Trophoblast cell (in vitro differentiated cells and primary cell): ENCODE results near the gene ASNS.
"Not testable (repeated sequence)": the region's sequence is repeated elsewhere in the genome, so short reads cannot be mapped to it uniquely, and the experiment has no call there.

ENCODE experiments used
- DNase-seq, 2 donors: peaks; one replicate each; pipeline ENCODE4 v3.0.0-alpha.2; 2016
- H2AFZ ChIP-seq: 2 replicates; pipeline ENCODE4 v1.6.1; 2013; ENCODE audit warnings: low read length, moderate library complexity, mild to moderate bottlenecking; ENCODE audit not compliant: insufficient read depth, poor library complexity
- H2AK5ac ChIP-seq: 2 replicates; pipeline ENCODE4 v1.6.1; 2013; ENCODE audit warnings: mild to moderate bottlenecking, low read length
- H2BK120ac ChIP-seq: 2 replicates; pipeline ENCODE4 v1.6.1; 2013; ENCODE audit warnings: low read length, mild to moderate bottlenecking, moderate library complexity; ENCODE audit not compliant: insufficient read depth, poor library complexity
- H2BK12ac ChIP-seq: 2 replicates; pipeline ENCODE4 v1.6.1; 2013; ENCODE audit warnings: mild to moderate bottlenecking, low read length, moderate library complexity
- H2BK5ac ChIP-seq: 2 replicates; pipeline ENCODE4 v1.6.1; 2013; ENCODE audit warnings: low read length, low read depth, moderate library complexity, mild to moderate bottlenecking; ENCODE audit not compliant: poor library complexity
- H3K14ac ChIP-seq: 2 replicates; pipeline ENCODE4 v1.6.1; 2013; ENCODE audit warnings: mild to moderate bottlenecking, low read length
- H3K18ac ChIP-seq: 2 replicates; pipeline ENCODE4 v1.6.1; 2013; ENCODE audit warnings: mild to moderate bottlenecking, low read length
- H3K23ac ChIP-seq: 2 replicates; pipeline ENCODE4 v1.6.1; 2013; ENCODE audit warnings: low read length
- H3K27ac ChIP-seq: 2 replicates; pipeline ENCODE4 v1.5.1; 2013; ENCODE audit warnings: low read depth, mild to moderate bottlenecking, inconsistent platforms, low read length, moderate library complexity
- H3K27me3 ChIP-seq: 2 replicates; pipeline ENCODE4 v1.6.1; 2013; ENCODE audit warnings: inconsistent platforms, mild to moderate bottlenecking, low read length, moderate library complexity; ENCODE audit not compliant: insufficient read depth
- H3K36me3 ChIP-seq, 2 experiments: 1 replicate in 1 of 2; 2 replicates in 1 of 2; pipeline ENCODE4 v1.6.1; 2013; ENCODE audit warnings: low read length in 2 of 2, mild to moderate bottlenecking in 2 of 2, moderate library complexity in 1 of 2; ENCODE audit not compliant: insufficient read depth in 2 of 2, control insufficient read depth in 1 of 2
- H3K4ac ChIP-seq: 2 replicates; pipeline ENCODE4 v1.6.1; 2013; ENCODE audit warnings: low read depth, mild to moderate bottlenecking, low read length, moderate library complexity
- H3K4me1 ChIP-seq, 2 experiments: 1 replicate in 1 of 2; 2 replicates in 1 of 2; pipeline ENCODE4 v1.6.1; 2013; ENCODE audit warnings: low read length in 2 of 2, mild to moderate bottlenecking in 2 of 2, moderate library complexity in 1 of 2; ENCODE audit not compliant: insufficient read depth in 2 of 2, control insufficient read depth in 1 of 2
- H3K4me2 ChIP-seq: 2 replicates; pipeline ENCODE4 v1.6.1; 2013; ENCODE audit warnings: inconsistent platforms, mild to moderate bottlenecking, low read length, moderate library complexity
- H3K4me3 ChIP-seq: 2 replicates; pipeline ENCODE4 v1.5.1; 2013; ENCODE audit warnings: mild to moderate bottlenecking, low read depth, low read length, inconsistent platforms
- H3K79me1 ChIP-seq: one replicate; pipeline ENCODE4 v1.6.1; 2013; ENCODE audit warnings: low read length
- H3K79me2 ChIP-seq: 2 replicates; pipeline ENCODE4 v1.6.1; 2013; ENCODE audit warnings: low read length, mild to moderate bottlenecking; ENCODE audit not compliant: control insufficient read depth, insufficient read depth, poor library complexity
- H3K9ac ChIP-seq: 2 replicates; pipeline ENCODE4 v1.6.1; 2013; ENCODE audit warnings: mild to moderate bottlenecking, low read length
- H3K9me3 ChIP-seq: 2 replicates; pipeline ENCODE4 v1.6.1; 2013; ENCODE audit warnings: low read depth, mild to moderate bottlenecking, control low read depth, inconsistent platforms, low read length; ENCODE audit not compliant: insufficient read depth
- H4K12ac ChIP-seq: 2 replicates; pipeline ENCODE4 v1.6.1; 2013; ENCODE audit warnings: low read depth, mild to moderate bottlenecking, low read length, moderate library complexity
- H4K8ac ChIP-seq: 2 replicates; pipeline ENCODE4 v1.6.1; 2013; ENCODE audit warnings: low read depth, mild to moderate bottlenecking, low read length, moderate library complexity
- H4K91ac ChIP-seq: one replicate; pipeline ENCODE4 v1.6.1; 2013; ENCODE audit warnings: low read depth, mild to moderate bottlenecking, low read length, moderate library complexity
- WGBS: extraction: QIAGEN DNeasy Blood & Tissue Kit; methylation state at CpG from one replicate; pipeline ENCODE4 v1.1.7; 2013; ENCODE audit warnings: missing lambda C conversion rate; ENCODE audit not compliant: insufficient read length, insufficient coverage; ENCODE audit errors: extremely low coverage; 5-methylcytosine and 5-hydroxymethylcytosine counted together

The ASNS gene

DNA sequence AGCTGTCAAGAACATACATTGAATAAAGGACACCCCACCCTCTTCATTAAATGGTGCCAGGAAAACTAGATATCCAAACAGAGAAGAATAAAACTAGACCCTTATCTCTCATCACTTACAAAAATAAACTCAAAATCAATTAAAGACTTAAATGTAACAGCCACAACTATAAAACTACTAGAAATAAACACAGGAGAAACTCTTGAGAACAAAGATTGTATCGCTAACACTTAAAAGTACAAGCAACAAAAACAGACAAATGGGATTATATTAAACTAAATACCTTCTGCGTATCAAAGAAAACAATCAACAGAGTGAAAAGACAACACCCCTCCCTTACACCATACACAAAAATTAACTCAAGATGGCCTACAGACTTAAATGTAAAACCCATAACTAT lies 24.7 kb upstream of the ASNS start:
- H3K9ac ChIP-seq, H3K27ac ChIP-seq, H2AFZ ChIP-seq, H3K14ac ChIP-seq, H2BK12ac ChIP-seq, H3K36me3 ChIP-seq, H3K23ac ChIP-seq, H3K27me3 ChIP-seq, H3K9me3 ChIP-seq, H3K79me2 ChIP-seq, H3K4me2 ChIP-seq, H3K18ac ChIP-seq, H4K8ac ChIP-seq, H2AK5ac ChIP-seq, H3K79me1 ChIP-seq, H4K91ac ChIP-seq, H3K4me1 ChIP-seq, DNase-seq, H4K12ac ChIP-seq, H2BK120ac ChIP-seq, H2BK5ac ChIP-seq, H3K4me3 ChIP-seq, H3K4ac ChIP-seq: not testable (repeated sequence)
- whole genome bisulfite sequencing = no CpG with 5 or more reads among the region's 2 CpGs

DNA sequence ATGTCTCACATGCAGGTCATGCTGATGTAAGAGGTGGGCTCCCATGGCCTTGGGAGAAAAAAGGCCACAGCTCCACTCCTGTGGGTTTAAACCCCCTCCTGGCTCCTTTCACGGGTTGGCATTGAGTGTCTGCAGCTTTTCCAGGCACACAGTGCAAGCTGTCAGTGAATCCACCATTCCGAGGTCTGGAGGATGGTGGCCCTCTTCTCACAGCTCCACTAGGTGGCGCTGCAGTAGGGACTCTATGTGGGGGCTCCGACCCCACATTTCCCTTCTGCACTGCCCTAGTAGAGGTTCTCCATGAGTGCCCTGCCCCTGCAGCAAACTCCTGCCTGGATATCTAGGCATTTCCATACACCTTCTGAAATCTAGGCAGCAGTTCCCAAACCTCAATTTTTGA lies 19.5 kb upstream of the ASNS start:
- H3K9ac ChIP-seq, H3K4ac ChIP-seq, H3K79me2 ChIP-seq, H2BK5ac ChIP-seq, H2BK12ac ChIP-seq, DNase-seq, H3K23ac ChIP-seq, H2AFZ ChIP-seq, H4K91ac ChIP-seq, H3K36me3 ChIP-seq, H3K4me2 ChIP-seq, H3K4me3 ChIP-seq, H2AK5ac ChIP-seq, H3K9me3 ChIP-seq, H3K4me1 ChIP-seq, H3K27me3 ChIP-seq, H3K18ac ChIP-seq, H3K14ac ChIP-seq, H4K8ac ChIP-seq, H3K79me1 ChIP-seq, H2BK120ac ChIP-seq, H3K27ac ChIP-seq, H4K12ac ChIP-seq: not testable (repeated sequence)
- WGBS = no CpG with 5 or more reads among the region's 4 CpGs

DNA sequence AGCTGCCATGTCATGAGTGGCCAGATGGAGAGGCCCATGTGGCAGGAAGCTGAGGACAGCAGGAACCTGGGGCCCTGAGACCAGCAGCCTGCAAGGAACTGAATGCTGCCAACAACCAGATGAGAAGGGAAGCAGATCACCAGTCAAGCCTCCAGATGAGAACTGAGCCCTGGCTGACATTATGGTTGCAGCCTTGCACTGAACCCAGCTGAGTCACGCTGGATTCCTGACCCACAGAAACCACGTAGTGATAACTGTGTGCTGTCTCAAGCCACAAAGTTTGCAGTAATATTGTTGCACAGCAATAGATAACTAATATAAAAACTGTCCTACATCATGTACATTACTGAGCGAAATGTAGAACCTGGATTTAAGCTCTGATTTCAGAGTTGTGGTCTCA lies 7.3 kb upstream of the ASNS start:
- H4K8ac ChIP-seq, H2BK5ac ChIP-seq, H3K27me3 ChIP-seq, H3K27ac ChIP-seq, H3K9me3 ChIP-seq, H2BK120ac ChIP-seq, H4K91ac ChIP-seq, H3K79me1 ChIP-seq, H3K18ac ChIP-seq, H2AK5ac ChIP-seq, H3K4me3 ChIP-seq, H3K4me1 ChIP-seq, H3K14ac ChIP-seq, DNase-seq, H3K79me2 ChIP-seq, H2AFZ ChIP-seq, H3K4ac ChIP-seq, H3K9ac ChIP-seq, H2BK12ac ChIP-seq, H4K12ac ChIP-seq, H3K23ac ChIP-seq, H3K36me3 ChIP-seq, H3K4me2 ChIP-seq: not testable (repeated sequence)
- WGBS = no CpG with 5 or more reads among the region's 3 CpGs

DNA sequence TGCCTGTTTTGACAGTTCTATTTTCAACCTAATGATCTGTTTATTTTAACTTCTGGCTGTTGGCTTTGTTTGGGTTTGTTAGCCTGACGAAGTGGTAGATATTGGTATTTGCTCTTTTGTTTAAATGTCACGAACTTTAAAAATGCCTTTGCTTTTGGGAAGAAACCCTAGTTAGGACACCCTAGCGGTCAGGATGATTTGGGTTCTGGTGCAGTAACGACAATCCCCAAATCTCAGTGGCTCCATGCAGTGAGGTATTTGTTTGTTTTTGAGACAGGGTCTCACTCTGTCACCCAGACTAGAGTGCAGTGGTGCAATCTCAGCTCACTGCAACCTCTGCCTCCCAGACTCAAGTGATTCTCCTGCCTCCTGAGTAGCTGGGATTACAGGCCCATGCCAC lies 2.7 kb upstream of the ASNS start:
- DNase-seq, H3K4me1 ChIP-seq, H2BK120ac ChIP-seq, H4K91ac ChIP-seq, H2BK5ac ChIP-seq, H3K9ac ChIP-seq, H2AFZ ChIP-seq, H3K4me3 ChIP-seq, H3K4me2 ChIP-seq, H3K9me3 ChIP-seq, H3K14ac ChIP-seq, H3K27me3 ChIP-seq, H3K23ac ChIP-seq, H4K8ac ChIP-seq, H3K36me3 ChIP-seq, H3K27ac ChIP-seq, H2BK12ac ChIP-seq, H2AK5ac ChIP-seq, H3K79me2 ChIP-seq, H3K18ac ChIP-seq, H4K12ac ChIP-seq, H3K79me1 ChIP-seq, H3K4ac ChIP-seq: not testable (repeated sequence)
- no CpG with 5 or more reads among the region's 4 CpGs for WGBS
